DMS79 treated with DMSO at 0.1 percent for 48 hours (cell line): ENCODE data around the gene RASA1.

Experiments used
- DNase-seq: peaks from one replicate; lab custom pipeline; 2025; lab: John Stamatoyannopoulos, UW

RASA1 gene

DNA sequence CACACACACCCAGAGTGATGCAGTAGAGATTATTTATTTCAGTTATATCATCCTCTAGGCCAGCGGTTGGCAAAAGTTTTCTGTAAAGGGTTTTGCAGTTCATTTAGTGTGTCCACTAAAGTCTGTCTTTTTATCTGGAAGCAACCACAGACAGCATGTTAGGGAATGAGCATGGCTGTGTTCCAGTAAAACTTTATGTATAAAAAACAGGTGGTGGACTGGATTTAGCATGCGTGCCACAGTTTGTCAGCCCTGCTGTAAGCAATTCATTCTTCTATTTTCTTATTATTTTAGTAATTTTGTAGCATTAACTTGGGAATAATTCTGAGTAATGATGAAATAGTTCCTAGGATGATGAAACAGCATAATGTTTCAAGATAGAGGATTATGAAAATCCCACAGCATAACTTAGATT lies 93.4 kb downstream of the RASA1 start:
- DNase-seq, result no peak

DNA sequence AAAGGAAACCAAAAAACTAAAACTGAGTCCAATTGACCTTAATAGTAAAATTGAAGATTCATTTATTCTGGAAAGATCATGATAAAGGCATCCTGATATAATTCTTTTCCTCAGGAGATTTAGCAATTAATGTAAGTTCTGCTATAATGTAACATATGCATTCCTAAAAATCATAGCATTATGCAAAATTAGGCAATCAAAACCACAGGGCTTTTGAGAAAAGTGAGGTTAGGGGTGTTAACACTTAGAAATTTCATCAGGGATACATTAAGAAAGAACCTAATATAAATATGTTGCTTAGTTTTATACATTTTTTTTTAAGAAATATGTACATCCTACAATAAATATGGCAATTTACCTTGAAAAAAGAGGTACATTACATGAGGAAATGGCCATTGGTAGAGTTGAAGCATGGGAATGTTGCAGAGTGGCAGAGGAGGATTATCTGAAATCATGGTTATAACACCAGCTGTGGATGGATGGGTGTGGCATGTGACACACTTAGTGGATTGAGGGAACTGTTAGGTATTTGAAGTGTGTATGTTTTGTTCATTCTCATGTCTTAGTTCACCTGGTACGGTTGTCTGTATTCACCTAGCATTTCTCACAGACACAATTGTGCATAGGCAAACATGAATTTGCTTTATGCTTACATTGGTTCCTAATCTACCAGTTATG lies 94.0 kb downstream of the RASA1 start:
- no peak for DNase-seq

DNA sequence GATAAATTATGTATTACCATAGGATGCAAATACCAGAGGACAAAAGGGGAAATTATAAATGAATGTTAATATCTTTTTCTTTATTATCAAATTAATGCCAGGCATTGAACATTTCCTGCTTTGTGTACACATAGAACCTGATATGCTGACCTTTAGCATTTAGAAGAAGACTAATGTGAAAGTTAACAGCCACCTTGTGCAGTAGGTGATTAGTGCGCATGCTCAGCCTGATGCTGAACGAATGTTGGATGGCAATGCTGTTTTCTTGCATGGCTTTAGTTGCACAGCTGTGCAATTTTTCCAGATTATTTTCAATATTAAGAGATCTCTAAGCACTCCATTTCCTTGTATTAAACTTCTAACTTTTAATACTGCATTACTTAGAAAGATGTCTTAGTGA lies 99.6 kb downstream of the RASA1 start:
- no peak for DNase-seq

DNA sequence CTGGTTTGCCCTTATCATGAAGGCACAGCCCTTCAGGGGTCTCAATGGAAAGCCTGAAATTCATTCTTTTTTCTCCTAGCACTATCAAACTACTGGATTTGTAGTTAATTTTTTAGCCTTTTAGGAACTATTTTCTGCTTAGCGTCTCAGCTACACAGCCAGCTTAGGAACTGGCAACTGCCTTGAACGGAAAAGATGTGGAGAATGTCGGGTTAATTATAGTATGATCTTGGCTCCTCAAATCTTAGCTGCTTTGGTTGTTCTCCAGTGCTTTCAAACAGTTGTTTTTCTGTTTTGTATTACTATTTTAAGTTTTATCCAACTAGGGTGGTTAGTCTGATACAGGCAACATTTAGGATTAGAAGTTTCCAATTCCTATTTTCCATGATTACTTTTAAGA lies 100.9 kb downstream of the RASA1 start:
- no peak for DNase-seq

DNA sequence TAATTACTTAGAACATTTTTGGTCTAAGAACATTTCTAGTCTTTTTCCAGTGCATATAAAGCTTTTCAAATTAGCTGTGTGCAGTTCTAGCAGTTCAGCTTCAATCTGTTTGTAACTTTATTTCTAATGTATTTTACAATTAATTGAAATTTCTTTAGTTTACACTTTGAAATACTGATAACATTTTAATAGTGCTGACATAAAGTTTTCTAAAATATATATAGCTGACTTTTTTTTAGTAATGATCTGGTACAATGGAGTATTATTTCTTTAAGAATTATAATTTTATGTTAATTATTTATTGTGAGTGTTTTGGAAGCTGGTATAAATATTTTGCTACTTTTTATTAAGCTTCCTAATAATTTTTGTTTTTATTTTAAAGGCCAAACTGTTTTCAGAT lies 101.7 kb downstream of the RASA1 start:
- DNase-seq, result no peak

DNA sequence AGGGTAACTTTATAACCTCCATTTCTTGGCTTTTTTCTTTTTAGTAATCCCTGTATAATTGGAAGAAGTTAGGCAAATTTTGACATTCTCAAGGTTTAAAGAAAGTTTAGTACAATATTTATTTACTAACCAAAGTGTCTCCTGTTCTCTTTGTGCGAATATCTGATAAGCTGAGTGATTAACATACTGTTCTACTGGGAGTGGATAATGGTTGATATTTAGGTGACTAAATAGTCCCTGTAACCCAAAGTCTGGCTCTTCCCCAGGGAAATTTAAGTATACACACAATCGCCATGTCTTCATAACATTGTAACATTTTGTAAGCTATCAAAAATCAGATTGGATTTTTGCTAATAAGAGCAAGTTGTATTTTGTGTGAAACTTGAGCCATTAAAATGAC lies 105.0 kb downstream of the RASA1 start:
- no peak for DNase-seq

DNA sequence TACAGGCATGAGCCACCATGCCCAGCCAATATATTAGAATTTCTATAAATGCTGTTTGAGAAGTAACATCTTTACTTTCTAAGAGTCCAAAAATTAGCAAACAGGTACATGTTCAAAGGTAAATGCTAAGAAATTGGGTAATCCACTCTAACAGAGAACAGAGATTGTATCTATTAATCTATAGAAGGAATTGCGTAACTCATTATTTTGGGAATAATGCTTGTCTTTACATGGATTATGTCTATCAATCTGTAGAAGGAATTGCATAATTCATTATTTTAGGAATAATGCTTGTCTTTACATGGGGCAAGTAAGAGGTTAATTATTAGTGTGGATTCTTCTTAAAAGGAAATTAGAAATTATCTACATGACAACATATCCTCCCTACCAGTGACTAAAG lies 114.5 kb downstream of the RASA1 start:
- DNase-seq, result no peak

DNA sequence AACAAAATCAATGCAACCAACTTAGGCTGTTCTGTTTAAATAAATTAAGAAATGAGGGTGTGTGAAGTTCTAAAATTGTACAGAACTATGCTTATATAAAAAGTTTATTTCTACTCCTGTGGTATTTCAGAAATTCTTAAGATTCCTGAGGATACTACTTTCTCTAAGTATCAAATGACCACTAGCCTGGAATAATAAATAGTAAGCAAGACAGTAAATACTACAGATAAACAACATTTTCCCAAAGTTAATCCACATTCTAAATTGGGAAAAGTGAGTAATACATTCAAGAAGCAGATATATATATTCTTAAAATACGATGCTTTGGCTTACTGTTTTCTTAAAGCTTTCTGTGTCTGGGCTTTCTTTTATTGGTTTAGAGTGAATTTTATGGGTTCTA lies 115.5 kb downstream of the RASA1 start:
- DNase-seq, result no peak

DNA sequence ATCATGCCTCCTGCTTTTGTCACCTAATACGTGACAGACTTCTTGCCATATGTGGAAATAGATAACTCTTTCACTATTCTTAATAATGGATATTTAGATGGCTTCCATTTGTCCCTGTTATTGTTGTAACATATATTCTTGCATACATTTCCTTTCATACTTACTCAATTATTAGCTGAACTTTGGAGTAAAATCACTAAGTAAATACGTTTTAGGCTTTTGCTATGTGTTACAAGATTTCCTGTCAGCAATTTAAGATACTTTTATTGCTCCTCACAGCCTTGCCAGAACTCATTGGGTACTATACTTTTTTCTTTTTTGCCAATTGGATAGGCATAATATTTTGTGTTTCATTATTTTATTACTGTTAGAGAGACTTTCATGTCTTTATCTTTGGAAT lies 118.1 kb downstream of the RASA1 start:
- DNase-seq, result no peak

DNA sequence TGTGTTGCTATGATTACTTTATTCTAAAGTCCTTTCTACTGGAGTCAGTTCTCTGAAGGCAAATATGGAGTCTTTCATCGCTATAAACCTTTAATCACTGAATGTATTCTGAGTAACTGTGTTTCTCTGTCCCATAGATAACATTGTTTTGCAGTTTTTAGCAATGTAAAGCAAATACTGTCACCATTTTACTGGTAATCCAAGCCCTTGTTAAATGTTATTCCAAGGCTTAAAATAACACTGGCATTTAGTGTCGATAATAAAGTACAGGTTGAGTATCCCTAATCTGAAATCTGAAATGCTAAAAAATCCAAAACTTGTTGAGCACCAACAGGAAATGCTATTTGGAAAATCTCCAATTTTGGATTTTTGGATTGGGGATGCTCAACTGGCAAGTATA lies 120.4 kb downstream of the RASA1 start:
- DNase-seq, result no peak

DNA sequence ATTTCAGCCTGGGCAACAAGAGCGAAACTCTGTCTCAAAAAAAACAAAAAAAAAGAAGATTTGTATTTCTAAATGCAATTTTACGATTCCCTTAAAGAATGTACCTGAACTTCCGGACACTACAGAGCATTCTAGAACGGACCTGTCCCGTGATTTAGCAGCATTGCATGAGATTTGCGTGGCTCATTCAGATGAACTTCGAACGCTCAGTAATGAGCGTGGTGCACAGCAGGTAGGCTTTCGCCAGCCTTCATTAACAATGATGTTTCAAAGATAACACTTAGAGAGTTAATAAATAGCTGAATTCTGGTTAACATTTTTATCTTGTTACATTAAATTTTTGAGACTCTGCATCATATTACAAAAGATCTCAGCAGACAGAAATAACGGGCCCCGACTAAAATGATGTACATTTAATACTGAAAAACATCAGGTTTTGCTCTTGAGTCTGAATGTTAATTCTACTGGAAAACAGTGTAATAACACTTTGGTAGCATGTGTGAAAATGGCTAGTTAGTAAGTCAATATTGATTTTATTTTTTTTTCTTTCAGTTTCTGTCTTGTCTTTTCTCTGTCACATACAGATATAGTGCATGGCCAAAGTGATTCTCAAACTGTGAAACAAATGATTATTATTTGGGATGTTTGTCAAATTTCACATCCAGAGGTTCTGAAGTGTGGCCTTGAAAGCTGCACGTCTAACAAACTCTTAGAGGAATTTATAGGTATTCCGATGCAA lies 121.8 kb downstream of the RASA1 start:
- no peak for DNase-seq

DNA sequence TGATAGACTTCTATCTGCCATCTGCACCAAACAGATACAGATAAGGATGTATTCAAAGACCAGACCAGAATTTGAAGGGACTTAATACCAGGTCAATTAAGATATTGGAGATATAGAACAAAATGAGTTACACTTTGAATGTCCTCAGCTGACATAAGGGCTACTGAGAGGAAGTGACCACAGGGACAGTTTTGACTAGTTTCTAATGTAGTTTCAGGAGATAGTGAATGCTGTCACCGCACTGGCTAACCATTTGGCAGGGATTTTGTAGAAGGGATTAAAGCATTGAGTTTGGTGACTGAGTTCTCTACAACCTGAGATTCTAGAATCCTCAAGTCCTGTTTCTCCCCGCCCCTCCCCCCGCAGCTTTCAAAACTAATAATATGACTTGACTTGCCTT lies 122.4 kb downstream of the RASA1 start:
- DNase-seq, result no peak

DNA sequence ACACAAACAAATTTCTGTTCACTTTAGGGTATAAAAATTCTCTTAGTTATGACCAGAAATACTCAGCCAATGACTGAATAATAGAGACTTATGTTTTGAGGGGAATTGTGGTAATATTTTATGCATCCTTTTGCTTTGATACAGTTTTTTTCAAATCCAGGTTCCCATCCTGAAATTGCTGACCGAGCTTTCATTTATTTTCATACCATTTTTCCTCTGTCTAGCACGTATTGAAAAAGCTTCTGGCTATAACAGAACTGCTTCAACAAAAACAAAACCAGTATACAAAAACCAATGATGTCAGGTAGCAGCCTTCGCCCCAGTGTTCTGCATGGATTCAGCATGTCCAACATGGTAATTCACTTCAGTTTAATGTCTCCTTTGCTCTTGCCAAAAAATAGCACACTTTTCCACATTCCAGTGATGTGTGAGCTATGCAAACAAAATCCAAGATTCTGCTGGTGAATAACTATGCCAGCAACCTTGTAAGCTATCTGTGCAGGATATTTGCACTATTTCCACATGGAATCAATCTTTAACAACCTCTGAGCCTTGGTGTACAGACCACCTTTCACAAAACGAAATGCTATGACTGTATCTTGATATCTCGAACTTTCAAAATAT lies 123.0 kb downstream of the RASA1 start:
- no peak for DNase-seq

DNA sequence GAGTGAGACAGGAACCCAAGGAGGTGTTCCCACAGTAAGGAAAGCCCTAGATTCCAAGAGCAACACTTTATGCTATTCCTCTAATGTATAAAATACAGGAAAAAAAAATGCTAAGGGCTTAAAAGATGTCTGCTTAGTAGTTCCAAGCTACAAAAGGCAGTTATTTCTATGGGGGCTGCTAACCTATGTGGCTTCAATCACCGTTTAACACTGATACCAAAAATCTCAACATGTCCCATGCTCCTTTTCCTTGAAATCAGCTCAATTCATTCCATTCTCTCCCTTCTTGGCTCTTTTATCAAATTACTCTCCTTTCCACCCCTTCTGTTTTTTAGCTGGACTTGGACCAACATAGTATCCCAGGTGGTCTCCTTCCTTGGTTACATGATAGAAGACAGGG lies 124.5 kb downstream of the RASA1 start:
- no peak for DNase-seq

DNA sequence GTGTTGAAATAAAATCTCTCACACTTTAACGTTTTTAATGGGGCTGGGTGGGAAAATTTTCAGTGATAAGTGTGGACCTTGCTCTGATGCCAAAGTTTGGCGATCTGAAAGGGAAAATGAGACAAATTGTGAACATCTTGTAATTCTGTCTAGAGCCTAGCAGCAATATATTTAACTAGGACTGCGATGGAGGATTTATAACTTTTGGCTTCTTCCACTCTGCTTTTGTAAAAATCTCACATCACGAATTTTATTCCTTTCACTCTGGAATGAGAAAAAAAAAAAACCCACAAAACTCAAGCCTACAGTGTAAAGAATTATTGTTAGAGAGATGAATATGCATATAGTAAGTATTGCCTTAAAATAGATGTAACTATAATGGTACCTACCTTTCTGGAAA lies 125.1 kb downstream of the RASA1 start:
- no peak for DNase-seq

DNA sequence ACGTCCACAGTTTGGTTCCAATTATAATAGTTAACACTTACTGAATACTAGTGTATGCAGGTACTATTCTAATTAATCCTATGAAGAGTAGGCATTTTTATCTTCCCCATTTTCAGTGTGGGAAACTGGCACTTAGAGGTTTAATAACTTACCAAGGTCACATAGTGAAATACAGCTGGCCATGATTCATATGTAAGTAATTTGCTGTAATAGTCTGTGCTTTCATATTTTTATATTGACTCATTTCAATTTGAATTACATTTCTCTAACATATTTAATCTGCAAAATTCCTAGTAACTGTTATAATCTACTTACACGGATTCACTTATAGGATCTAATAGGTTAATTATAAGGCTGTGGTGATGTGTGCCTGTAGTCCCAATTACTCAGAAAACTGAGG lies 125.6 kb downstream of the RASA1 start:
- DNase-seq, result no peak

DNA sequence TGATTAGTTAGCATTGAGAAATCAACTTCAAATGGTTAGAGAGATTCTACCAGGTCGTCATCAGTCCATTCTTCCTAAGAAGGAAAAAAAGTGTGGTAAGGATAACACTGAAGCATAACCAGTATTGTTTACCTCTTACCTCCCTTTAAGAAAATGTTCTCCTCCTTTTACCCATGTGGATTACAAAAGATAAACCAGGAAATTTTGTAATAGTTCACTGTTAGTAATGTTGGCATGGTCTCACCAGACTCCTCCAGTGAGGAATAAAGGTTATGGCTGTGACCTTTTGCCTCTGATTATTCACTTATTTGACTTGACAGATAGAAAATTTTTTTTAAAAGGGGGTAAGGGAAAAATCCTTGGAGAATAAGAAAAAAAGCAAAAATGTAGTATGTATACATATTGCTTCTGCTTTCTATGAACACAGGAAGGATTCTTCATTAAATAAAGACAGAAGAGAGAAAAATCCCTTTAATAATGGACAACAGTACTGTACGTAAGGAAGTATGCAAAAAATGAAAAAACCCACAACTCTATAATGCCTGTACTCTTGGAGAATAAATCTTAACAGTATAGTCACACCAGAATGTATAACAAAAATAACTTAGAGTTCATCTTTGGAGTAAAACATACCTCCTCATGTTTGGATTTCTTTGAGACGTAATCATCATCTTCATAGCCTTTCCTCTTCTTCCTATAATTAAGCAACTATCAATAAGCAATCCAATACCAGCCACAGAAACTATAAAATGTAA lies 126.9 kb downstream of the RASA1 start:
- DNase-seq, result no peak

DNA sequence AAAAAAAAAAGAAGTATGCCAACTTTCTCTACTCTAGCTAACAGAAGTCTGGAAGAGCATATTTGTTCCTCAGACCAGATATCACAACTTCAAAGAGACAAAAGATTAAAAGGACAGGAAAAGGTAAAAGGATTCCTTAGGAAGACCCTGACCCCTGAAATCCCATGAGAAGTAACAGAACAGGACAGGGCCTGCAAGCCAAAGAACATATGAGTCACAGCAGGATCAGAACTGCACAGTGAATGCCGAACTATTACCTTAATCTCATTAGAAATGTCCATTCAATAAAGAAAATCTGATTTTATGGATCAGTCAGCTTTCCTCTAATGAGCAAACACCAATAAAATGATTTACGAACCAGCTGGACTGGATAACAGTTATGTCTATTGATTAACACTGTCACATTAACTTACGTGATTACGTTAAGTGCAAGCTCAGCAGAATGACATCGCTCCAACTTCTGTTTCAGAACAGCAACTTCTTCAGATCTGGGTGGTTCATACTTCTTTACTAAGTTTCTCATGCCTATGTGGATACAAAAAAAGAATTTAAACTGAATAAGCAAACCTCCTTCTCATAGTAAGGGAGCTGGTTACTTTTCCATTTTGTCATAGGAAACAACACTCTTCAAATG lies 131.4 kb downstream of the RASA1 start:
- no peak for DNase-seq

DNA sequence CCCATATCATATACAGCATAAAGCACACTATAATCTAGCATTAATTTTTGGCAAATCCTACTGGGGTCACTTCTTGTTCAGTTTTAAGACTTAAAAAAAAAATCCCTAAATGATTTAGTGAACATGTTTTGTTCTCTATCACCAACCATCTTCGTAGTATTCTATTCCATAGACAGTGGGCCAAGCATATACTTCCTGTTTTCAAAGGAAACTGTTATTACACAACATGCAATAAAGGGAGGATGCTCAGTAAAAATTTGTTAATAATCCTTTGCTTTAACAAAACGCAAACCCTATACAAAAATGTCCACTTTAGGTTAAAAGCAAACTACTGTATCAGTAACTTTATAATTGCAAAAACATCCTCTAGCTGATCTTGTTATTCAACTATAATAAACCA lies 132.0 kb downstream of the RASA1 start:
- no peak for DNase-seq

DNA sequence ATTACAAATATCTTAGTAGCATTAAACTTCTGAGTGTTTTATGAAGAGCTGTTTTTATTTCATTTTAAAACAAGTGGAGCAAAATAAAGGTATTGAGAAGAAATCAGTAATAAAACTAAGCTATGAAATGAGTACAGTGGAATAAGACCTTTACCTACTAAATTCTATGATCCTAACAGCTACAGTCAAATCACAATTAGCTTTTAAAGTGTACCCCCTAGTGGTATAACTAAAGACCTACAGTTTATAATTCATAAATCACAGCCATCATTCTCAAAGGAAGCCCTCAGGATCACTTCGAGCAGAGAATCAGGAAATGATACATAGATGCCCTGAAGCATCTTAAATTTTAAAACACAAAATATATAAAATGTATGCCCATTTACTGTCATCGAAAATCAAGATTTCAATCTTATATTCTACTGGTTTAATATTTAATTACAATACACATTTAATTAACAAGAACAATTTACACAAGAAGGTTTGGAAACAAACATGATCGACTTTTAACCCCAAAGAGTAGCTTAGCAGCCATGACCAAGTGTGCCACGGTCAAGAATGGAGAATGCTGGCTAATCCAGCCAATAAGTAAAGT lies 132.7 kb downstream of the RASA1 start:
- peak; percentile 2 for DNase-seq

DNA sequence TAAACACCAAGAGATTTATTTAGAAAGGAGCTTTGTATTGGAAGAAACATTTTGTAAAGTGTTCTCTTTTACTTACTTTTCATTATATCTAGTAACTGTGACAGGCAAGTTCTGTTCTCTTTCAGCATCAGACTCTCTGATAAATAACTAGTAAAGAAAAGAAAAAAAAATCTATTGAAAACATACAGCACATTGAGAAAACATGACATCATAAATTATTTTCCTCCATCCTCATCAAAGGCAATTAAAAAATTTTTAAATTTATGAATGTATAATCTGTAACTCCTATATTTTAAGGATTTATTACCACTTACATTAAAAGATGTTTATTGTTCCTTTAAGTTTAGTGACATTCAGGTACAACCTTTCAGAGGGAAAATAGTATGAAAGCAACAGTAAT lies 133.9 kb downstream of the RASA1 start:
- DNase-seq, result no peak

DNA sequence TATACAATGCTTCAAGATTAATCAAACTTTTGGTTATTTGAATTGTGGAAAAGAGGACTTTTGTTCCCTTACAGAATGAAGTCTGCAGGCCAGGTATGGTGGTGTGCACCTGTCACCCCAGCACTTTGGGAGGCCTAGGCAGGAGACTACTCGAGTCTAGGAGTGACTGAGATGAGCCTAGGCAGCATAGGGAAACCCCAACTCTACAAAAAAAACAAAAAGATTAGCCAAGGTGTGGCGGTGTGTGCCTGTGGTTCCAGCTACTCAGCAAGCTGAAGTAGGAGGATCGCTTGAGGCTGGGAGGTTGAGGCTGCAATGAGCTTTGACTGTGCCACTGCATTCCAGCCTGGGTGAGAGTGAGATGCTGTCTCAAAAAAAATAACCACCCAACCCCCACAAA lies 135.7 kb downstream of the RASA1 start:
- no peak for DNase-seq
